GM13976 (cell line): ENCODE measurements around the gene GIMAP1.

Source experiments
- DNase-seq: peaks from one replicate; pipeline ENCODE4 v3.0.0; 2012; ENCODE audit warnings: low spot score
- CTCF ChIP-seq: IDR thresholded peaks from 2 replicates; pipeline ENCODE4 v1.5.1; 2012; ENCODE audit warnings: borderline replicate concordance, mild to moderate bottlenecking; ENCODE audit not compliant: insufficient read depth; ENCODE audit errors: extremely low read depth, missing control alignments, control extremely low read depth
- in situ Hi-C: fragments of 300-500 bp; cut with MboI; formaldehyde crosslinking; loops from one replicate; pipeline ENCODE4 v1.12.0; 2022; ENCODE audit warnings: low sequenced_read_pairs, mixed read lengths, inconsistent platforms; ENCODE audit not compliant: unreplicated experiment

GIMAP1 gene

GRCh38 chr7:150732786-150733481 is 16.5 kb downstream of the GIMAP1 start:
- in situ Hi-C loops: no loop called here
- no peak for DNase-seq
- no peak for TF ChIP-seq CTCF

GRCh38 chr7:150733482-150734095 is 17.2 kb downstream of the GIMAP1 start:
- no peak for TF ChIP-seq CTCF
- in situ Hi-C loops: no loop called here

GRCh38 chr7:150734254-150734653 is 17.8 kb downstream of the GIMAP1 start:
- TF ChIP-seq CTCF: no peak
- DNase-seq: peak; percentile 17
- in situ Hi-C loops: no loop called here

More at GRCh38 chr7:150733482-150734095, 17.2 kb downstream of the GIMAP1 start:
- DNase-seq: no peak

- in situ Hi-C loops: no loop called here
- no peak for DNase-seq
- no peak for TF ChIP-seq CTCF
Observed at GRCh38 chr7:150735596-150736358, 19.4 kb downstream of the GIMAP1 start.

- in situ Hi-C loops: no loop called here
- no peak for DNase-seq
- TF ChIP-seq CTCF: no peak
Observed at GRCh38 chr7:150736864-150737263, 20.5 kb downstream of the GIMAP1 start.

GRCh38 chr7:150737265-150738055 is 21.0 kb downstream of the GIMAP1 start, which contains the start of gene GIMAP5:
Gene GIMAP5, plus strand, starts transcription at chr7:150737418. Its CDS starts 3,467 bp downstream, at chr7:150740885.
- peak; percentile 31 for DNase-seq
- TF ChIP-seq CTCF: no peak
- in situ Hi-C loops: no loop called here
